NCI-H2196 (cell line): ENCODE measurements around the gene DOK4.
"Not testable (repeated sequence)": the region's sequence is repeated elsewhere in the genome, so short reads cannot be mapped to it uniquely, and the experiment has no call there.

ENCODE experiments used
- DNase-seq: peaks from one replicate; lab custom pipeline; 2025; ENCODE audit not compliant: unreplicated experiment; lab: John Stamatoyannopoulos, UW

Gene DOK4

GRCh38 chr16:57447186-57447962, 38.9 kb downstream of the DOK4 start, which contains the start of the genes CIAPIN1 and COQ9:
TSS of gene CIAPIN1 (minus strand) at chr16:57447385. CDS start at chr16:57440928, 6,457 bp downstream.
TSS of gene COQ9 (plus strand) at chr16:57447479. CDS start at chr16:57447506, 27 bp downstream.
- peak; percentile 83 for DNase-seq

GRCh38 chr16:57446531-57447185, 39.6 kb downstream of the DOK4 start:
- DNase-seq: no peak

- DNase-seq: no peak
Measured at GRCh38 chr16:57445510-57445909, 40.8 kb downstream of the DOK4 start.

- DNase-seq: no peak
Measured at GRCh38 chr16:57444711-57445110, 41.6 kb downstream of the DOK4 start.

GRCh38 chr16:57440551-57440950, 45.7 kb downstream of the DOK4 start:
- DNase-seq: not testable (repeated sequence)

- not testable (repeated sequence) for DNase-seq
Measured at GRCh38 chr16:57439947-57440346, 46.3 kb downstream of the DOK4 start.

- DNase-seq: no peak
Measured at GRCh38 chr16:57435838-57436237, 50.5 kb downstream of the DOK4 start.

- DNase-seq: no peak
Measured at GRCh38 chr16:57434003-57434402, 52.3 kb downstream of the DOK4 start.

- DNase-seq: no peak
Measured at GRCh38 chr16:57432989-57433388, 53.3 kb downstream of the DOK4 start.

- DNase-seq: no peak
Measured at GRCh38 chr16:57432505-57432904, 53.8 kb downstream of the DOK4 start.

GRCh38 chr16:57430955-57431354, 55.3 kb downstream of the DOK4 start:
- DNase-seq: no peak

GRCh38 chr16:57427824-57428223, 58.5 kb downstream of the DOK4 start:
- no peak for DNase-seq

- DNase-seq: no peak
Measured at GRCh38 chr16:57427307-57427706, 59.0 kb downstream of the DOK4 start.

GRCh38 chr16:57426356-57426755, 59.9 kb downstream of the DOK4 start:
- DNase-seq: no peak

GRCh38 chr16:57424583-57424982, 61.7 kb downstream of the DOK4 start:
- no peak for DNase-seq

- no peak for DNase-seq
Measured at GRCh38 chr16:57423152-57423551, 63.1 kb downstream of the DOK4 start.

GRCh38 chr16:57422026-57422944, 64.0 kb downstream of the DOK4 start:
- no peak for DNase-seq
